OCI-LY7 (cell line): ENCODE results near the gene CKMT2.

Source experiments
- EZH2phosphoT487 ChIP-seq: fragments of 200-600 bp; sonication (generic); IDR thresholded peaks from 2 replicates; pipeline ENCODE4 v1.6.1; 2018; ENCODE audit warnings: low read depth, borderline replicate concordance, mild to moderate bottlenecking, mixed run types, antibody characterized with exemption, low read length, moderate library complexity, mixed read lengths
- TF ChIP-seq, protein P1 (sequence below): fragments of 200-600 bp; sonication (generic); conservative IDR thresholded peaks from 2 replicates; pipeline ENCODE4 v1.5.1; 2014; ENCODE audit warnings: mild to moderate bottlenecking, antibody characterized with exemption, low read length, moderate library complexity, mixed read lengths

DNA sequence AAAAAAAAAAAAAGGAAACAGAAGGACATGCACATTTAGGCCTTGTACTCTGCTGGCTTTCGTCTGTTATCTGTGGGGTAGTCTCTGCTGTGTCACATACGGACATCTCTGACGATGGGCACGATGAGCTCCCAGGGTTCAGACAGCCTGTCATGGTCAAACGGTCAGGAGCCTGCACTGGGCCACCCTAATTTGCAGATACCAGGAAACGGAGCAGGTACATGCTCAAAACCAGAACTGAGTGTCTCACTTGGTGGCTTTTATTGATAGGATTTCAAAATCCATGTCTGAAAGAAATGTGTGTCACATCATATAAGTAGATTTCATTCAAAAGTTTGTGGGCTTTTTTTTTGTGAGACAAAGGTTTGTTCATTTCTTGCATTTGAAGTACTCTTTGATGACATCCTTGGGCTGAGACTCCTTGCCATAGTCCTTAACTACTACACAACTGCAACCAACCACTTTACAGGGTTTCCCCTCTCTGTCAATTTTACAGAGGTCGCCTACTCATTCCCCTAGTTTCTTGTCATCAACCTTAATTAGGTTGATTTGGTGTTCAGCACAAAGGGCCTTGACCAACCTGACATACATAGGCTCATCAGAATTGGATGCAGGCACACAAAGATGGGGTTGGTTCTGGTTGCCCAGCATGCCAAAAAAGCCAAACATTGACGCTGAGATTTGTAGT, 9.0 kb downstream of the CKMT2 start:
- TF ChIP-seq, protein P1, sequence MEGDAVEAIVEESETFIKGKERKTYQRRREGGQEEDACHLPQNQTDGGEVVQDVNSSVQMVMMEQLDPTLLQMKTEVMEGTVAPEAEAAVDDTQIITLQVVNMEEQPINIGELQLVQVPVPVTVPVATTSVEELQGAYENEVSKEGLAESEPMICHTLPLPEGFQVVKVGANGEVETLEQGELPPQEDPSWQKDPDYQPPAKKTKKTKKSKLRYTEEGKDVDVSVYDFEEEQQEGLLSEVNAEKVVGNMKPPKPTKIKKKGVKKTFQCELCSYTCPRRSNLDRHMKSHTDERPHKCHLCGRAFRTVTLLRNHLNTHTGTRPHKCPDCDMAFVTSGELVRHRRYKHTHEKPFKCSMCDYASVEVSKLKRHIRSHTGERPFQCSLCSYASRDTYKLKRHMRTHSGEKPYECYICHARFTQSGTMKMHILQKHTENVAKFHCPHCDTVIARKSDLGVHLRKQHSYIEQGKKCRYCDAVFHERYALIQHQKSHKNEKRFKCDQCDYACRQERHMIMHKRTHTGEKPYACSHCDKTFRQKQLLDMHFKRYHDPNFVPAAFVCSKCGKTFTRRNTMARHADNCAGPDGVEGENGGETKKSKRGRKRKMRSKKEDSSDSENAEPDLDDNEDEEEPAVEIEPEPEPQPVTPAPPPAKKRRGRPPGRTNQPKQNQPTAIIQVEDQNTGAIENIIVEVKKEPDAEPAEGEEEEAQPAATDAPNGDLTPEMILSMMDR: no peak
- TF ChIP-seq EZH2phosphoT487: no peak
